Natural killer cell (primary cell): ENCODE data around the gene AGPAT3. TPM values are rescaled to one million over a fixed set of nuclear protein-coding genes. Genes with fewer than 3 reads are reported as not detected.

Source experiments
- ATAC-seq, 3 donors: fragments of 150-1000 bp in 2 of 3; fragments of 200-7000 bp in 1 of 3; cut with Tn5 transposase; 1 replicate in 1 of 3; 2 replicates in 2 of 3; pipeline ENCODE4 v1.10.0; 2021; ENCODE audit warnings: mild to moderate bottlenecking in 2 of 3, moderate library complexity in 2 of 3
- DNase-seq, 2 donors: peaks; one replicate each; pipeline versions ENCODE4 v3.0.0 to v3.0.0-alpha.2; 2013 to 2021; ENCODE audit warnings: mixed read lengths in 1 of 2
- H3K27ac ChIP-seq: one replicate; pipeline ENCODE4 v1.5.1; 2013; ENCODE audit warnings: mild to moderate bottlenecking, low read length
- H3K27me3 ChIP-seq: one replicate; pipeline ENCODE4 v1.6.1; 2013; ENCODE audit warnings: low read length; ENCODE audit not compliant: control insufficient read depth, insufficient read depth
- H3K36me3 ChIP-seq: one replicate; pipeline ENCODE4 v1.6.1; 2013; ENCODE audit warnings: low read length; ENCODE audit not compliant: control insufficient read depth, insufficient read depth
- H3K4me1 ChIP-seq: one replicate; pipeline ENCODE4 v1.6.1; 2013; ENCODE audit warnings: low read length; ENCODE audit not compliant: control insufficient read depth, insufficient read depth
- H3K4me3 ChIP-seq: one replicate; pipeline ENCODE4 v1.5.1; 2013; ENCODE audit warnings: low read length
- H3K9me3 ChIP-seq: one replicate; pipeline ENCODE4 v1.6.1; 2013; ENCODE audit warnings: low read length; ENCODE audit not compliant: control insufficient read depth, insufficient read depth
- H3K27ac Mint-ChIP-seq, 2 donors: one replicate each; pipeline ENCODE4 v1.8.0; 2022; ENCODE audit warnings: mild to moderate bottlenecking in 2 of 2, mixed read lengths in 2 of 2, moderate library complexity in 1 of 2
- H3K27me3 Mint-ChIP-seq, 2 donors: one replicate each; pipeline ENCODE4 v1.8.0; 2022; ENCODE audit warnings: low read depth in 2 of 2, mixed read lengths in 2 of 2
- H3K36me3 Mint-ChIP-seq: one replicate; pipeline ENCODE4 v1.8.0; 2022; ENCODE audit warnings: mixed read lengths
- H3K4me1 Mint-ChIP-seq, 2 donors: one replicate each; pipeline ENCODE4 v1.8.0; 2022; ENCODE audit warnings: mixed read lengths in 2 of 2
- H3K4me3 Mint-ChIP-seq: one replicate; pipeline ENCODE4 v1.8.0; 2022; ENCODE audit warnings: mild to moderate bottlenecking, moderate library complexity, mixed read lengths
- H3K9me3 Mint-ChIP-seq, 2 donors: one replicate each; pipeline ENCODE4 v1.8.0; 2022; ENCODE audit warnings: mixed read lengths in 2 of 2
- WGBS: methylation state at CpG from one replicate; pipeline ENCODE4 v1.1.7; 2013; ENCODE audit warnings: missing lambda C conversion rate; ENCODE audit not compliant: insufficient coverage; 5-methylcytosine and 5-hydroxymethylcytosine counted together
- intact Hi-C: fragments of 100-400 bp; cut with micrococcal nuclease; formaldehyde crosslinking; loops from one replicate; pipeline ENCODE4 v1.14.2; 2022
- total RNA-seq, 4 donors: library from RNA; stranded (reverse); fragments of 120-200 nt in 1 of 4; gene quantifications; one replicate each; pipeline versions ENCODE4 v1.2.3 to v1.2.4, GENCODE V29; 2013 to 2022
- TF ChIP-seq, protein P1 (sequence below): fragments of 200-600 bp; IDR thresholded peaks from one replicate; pipeline ENCODE4 v1.8.0; 2022; ENCODE audit warnings: antibody characterized with exemption

Gene AGPAT3
- total RNA-seq, 3 donors from 2014 or later (not counting 1 experiment from before 2014, with no cell fraction given): 39.5 to 45.7 (median 42.3) TPM

DNA sequence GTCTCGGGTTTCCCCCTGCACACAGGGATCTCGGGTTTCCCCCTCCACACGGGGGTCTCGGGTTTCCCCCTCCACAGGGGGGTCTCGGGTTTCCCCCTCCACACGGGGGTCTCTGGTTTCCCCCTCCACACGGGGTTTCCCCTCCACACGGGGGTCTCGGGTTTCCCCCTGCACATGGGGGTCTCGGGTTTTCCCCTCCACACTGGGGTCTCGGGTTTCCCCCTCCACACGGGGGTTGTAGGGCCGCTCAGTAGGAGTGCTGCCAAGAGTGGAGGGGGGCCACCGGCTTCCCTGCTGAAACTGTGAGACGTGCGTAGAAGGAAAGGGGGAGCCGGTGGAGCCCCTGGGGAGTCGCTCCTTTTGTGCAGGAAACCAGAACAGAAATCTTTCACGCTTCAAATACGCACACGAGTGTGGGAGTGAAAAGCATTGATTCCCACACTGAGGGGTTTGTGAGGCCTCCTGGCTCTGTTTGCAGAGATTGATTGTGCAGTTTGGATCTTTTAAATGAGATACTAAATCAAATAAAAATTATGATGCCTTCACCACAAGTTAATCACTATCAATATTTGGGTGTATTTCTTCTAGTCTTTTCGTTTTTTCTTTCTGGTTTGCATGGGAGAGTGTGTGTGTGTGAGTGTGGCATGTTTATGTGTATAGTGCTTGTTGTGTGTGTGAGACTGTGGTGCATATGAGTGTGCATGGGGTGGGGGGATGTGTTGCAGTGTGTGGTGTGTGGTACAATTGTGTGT lies 92.8 kb downstream of the AGPAT3 start:
- TF ChIP-seq, protein P1, sequence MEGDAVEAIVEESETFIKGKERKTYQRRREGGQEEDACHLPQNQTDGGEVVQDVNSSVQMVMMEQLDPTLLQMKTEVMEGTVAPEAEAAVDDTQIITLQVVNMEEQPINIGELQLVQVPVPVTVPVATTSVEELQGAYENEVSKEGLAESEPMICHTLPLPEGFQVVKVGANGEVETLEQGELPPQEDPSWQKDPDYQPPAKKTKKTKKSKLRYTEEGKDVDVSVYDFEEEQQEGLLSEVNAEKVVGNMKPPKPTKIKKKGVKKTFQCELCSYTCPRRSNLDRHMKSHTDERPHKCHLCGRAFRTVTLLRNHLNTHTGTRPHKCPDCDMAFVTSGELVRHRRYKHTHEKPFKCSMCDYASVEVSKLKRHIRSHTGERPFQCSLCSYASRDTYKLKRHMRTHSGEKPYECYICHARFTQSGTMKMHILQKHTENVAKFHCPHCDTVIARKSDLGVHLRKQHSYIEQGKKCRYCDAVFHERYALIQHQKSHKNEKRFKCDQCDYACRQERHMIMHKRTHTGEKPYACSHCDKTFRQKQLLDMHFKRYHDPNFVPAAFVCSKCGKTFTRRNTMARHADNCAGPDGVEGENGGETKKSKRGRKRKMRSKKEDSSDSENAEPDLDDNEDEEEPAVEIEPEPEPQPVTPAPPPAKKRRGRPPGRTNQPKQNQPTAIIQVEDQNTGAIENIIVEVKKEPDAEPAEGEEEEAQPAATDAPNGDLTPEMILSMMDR: no peak
- intact Hi-C loops: no loop called here
- Mint-ChIP-seq H3K4me1 (no peaks in the 10 kb centered on the region), H3K27me3 (no peaks in the 10 kb centered on the region), H3K27ac (no peak overlapping the region), H3K36me3 (no peaks in the 10 kb centered on the region), H3K9me3 (no peaks in the 10 kb centered on the region), H3K4me3 (no peak overlapping the region)
- H3K4me1 ChIP-seq: peaks cover 12% of the 10 kb centered on the region
- H3K27ac ChIP-seq: no peak overlapping the region
- H3K4me3 ChIP-seq: no peak overlapping the region
- DNase-seq (peak in 1 of 2 donors; percentile 22), ATAC-seq (peak in 1 of 3 donors; percentile 33)
- H3K9me3 ChIP-seq: peaks cover 15% of the 10 kb centered on the region
- 74% methylated on average over 20 of the region's 22 CpGs for whole genome bisulfite sequencing
- no peaks in the 10 kb centered on the region for H3K27me3 ChIP-seq
- no peaks in the 10 kb centered on the region for H3K36me3 ChIP-seq

DNA sequence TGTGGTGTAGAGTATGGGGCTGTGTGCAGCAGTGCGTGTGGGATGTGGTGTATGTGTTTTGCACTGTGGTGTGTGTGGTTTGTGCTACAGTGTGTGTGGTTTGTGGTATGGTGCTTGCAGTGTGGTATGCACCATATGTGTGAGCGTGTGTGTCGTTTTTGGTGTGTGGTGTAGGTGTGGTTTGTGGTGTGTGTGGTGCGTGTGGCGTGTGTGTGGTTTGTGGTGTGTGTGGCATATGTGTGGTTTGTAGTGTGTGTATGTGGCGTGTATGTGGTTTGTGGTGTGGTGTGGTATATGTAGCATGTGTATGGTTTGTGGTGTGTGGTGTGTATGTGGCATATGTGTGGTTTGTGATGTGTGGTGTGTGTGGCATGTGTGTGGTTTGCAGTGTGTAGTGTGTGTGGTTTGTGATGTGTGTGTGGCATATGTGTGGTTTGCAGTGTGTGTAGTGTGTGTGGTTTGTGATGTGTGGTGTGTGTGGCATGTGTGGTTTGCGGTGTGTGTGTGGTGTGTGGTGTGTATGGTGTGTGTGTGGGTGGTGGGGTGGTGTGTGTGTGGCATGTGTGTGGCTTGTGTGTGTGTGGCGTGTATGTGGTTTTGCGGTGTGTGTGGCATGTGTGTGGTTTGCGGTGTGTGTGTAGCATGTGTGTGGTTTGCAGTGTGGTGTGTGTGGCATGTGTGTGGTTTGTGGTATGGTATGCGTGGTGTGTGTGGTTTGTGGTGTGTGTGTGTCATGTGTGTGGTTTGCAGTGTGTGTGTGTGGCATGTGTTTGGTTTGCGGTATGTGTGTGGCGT lies 93.5 kb downstream of the AGPAT3 start:
- H3K9me3 Mint-ChIP-seq: no peaks in the 10 kb centered on the region
- Histone ChIP-seq H3K9me3 (peaks cover 15% of the 10 kb centered on the region), H3K27me3 (no peaks in the 10 kb centered on the region), H3K27ac (peak overlapping the region; percentile 23), H3K4me1 (peaks cover 12% of the 10 kb centered on the region), H3K4me3 (no peak overlapping the region), H3K36me3 (no peaks in the 10 kb centered on the region)
- DNase-seq: peak; percentile 31 to 44
- H3K36me3 Mint-ChIP-seq: no peaks in the 10 kb centered on the region
- H3K4me1 Mint-ChIP-seq: no peaks in the 10 kb centered on the region
- H3K4me3 Mint-ChIP-seq: no peak overlapping the region
- TF ChIP-seq, protein P1: no peak
- intact Hi-C loops: no loop called here
- ATAC-seq: peak in 2 of 3 donors; percentile 21 to 26
- 63% methylated on average over 13 of the region's 13 CpGs for WGBS
- H3K27ac Mint-ChIP-seq: no peak overlapping the region
- H3K27me3 Mint-ChIP-seq: no peaks in the 10 kb centered on the region

DNA sequence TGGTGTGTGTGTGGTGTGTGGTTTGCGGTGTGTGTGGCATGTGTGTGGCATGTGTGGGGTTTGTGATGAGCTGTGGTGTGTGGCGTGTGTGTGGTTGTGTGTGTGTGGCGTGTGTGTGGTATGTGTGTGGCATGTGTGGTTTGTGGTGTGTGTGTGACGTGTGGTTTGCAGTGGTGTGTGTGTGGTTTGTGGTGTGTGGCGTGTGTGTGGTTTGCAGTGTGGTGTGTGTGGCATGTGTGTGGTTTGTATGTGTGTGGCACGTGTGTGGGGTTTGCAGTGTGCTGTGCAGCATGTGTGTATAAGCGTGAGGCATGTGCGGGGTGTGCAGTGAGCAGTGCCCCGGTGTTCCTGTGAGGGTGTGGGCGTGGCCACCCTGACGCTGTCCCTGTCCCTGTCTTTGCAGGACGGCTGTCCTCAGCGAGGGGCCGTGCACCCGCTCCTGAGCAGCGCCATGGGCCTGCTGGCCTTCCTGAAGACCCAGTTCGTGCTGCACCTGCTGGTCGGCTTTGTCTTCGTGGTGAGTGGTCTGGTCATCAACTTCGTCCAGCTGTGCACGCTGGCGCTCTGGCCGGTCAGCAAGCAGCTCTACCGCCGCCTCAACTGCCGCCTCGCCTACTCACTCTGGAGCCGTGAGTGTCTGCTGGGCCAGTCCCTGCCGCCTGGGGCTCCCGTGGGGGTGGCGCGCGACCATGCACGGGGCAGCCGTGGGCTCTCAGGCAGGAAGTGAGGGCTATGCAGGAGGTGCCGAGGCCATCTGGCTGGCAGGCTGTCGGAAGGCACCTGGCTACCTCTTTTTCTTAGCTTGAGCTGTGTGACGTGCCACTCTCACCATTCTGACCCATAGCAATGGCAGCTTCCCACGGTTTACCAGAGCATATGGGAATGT lies 94.5 kb downstream of the AGPAT3 start:
- intact Hi-C loops: no loop called here
- Histone ChIP-seq H3K27me3 (no peaks in the 10 kb centered on the region), H3K4me3 (no peak overlapping the region), H3K4me1 (peaks cover 12% of the 10 kb centered on the region), H3K36me3 (no peaks in the 10 kb centered on the region), H3K27ac (peak overlapping the region; percentile 23), H3K9me3 (peaks cover 15% of the 10 kb centered on the region)
- Mint-ChIP-seq H3K36me3 (no peaks in the 10 kb centered on the region), H3K27ac (no peak overlapping the region), H3K4me1 (no peaks in the 10 kb centered on the region), H3K4me3 (no peak overlapping the region), H3K9me3 (no peaks in the 10 kb centered on the region), H3K27me3 (no peaks in the 10 kb centered on the region)
- 80% methylated on average over 38 of the region's 39 CpGs for WGBS
- TF ChIP-seq, protein P1: no peak
- ATAC-seq (peak; percentile 43 to 54 (median 52)), DNase-seq (peak in 1 of 2 donors; percentile 43)
